Nephron (organoid): ENCODE data around the gene CYSLTR2.

Source experiments
- H3K27ac Mint-ChIP-seq, 3 experiments: 2 replicates each; pipeline ENCODE4 v1.8.0; 2020; ENCODE audit warnings: mixed read lengths in 3 of 3, mild to moderate bottlenecking in 2 of 3, moderate library complexity in 1 of 3
- H3K27me3 Mint-ChIP-seq: 2 replicates; pipeline ENCODE4 v1.8.0; 2021; ENCODE audit warnings: low read depth, mild to moderate bottlenecking, moderate library complexity, mixed read lengths
- H3K36me3 Mint-ChIP-seq: 2 replicates; pipeline ENCODE4 v1.8.0; 2020; ENCODE audit warnings: low read depth, mixed read lengths
- H3K4me1 Mint-ChIP-seq: 2 replicates; pipeline ENCODE4 v1.8.0; 2020; ENCODE audit warnings: mixed read lengths
- H3K4me3 Mint-ChIP-seq, 3 experiments: 2 replicates each; pipeline ENCODE4 v1.8.0; 2020; ENCODE audit warnings: mild to moderate bottlenecking in 3 of 3, mixed read lengths in 3 of 3, moderate library complexity in 2 of 3
- H3K9me3 Mint-ChIP-seq: 2 replicates; pipeline ENCODE4 v1.8.0; 2020; ENCODE audit warnings: mixed read lengths
- TF ChIP-seq, protein P1 (sequence below), 3 experiments: fragments of 200-600 bp; sonication (generic); IDR thresholded peaks; one replicate each; pipeline ENCODE4 v1.5.0; 2021; ENCODE audit warnings: antibody characterized with exemption in 3 of 3; ENCODE audit not compliant: unreplicated experiment in 3 of 3

Gene CYSLTR2

DNA sequence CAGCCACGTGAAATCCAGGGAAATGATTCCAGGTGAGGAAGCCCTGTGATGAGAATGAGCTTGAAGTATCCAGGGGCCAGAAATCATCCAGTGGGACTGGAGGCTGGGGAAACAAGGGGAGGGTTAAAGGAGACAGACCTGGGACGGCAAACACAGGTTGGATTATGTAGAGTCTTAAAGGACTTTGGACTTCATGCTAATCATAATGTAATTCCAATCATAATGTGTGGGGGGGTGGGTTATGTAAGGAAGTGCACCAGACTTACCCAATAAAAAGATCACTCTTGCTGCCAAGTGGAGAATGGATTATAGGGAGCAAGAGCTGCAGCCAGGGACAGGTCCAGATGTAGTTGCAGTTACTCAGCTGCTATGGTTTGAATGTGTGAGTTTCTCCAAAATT, 16.1 kb upstream of the CYSLTR2 start:
- H3K27me3 Mint-ChIP-seq, result no peaks in the 10 kb centered on the region
- no peaks in the 10 kb centered on the region for H3K4me1 Mint-ChIP-seq
- TF ChIP-seq, protein P1, sequence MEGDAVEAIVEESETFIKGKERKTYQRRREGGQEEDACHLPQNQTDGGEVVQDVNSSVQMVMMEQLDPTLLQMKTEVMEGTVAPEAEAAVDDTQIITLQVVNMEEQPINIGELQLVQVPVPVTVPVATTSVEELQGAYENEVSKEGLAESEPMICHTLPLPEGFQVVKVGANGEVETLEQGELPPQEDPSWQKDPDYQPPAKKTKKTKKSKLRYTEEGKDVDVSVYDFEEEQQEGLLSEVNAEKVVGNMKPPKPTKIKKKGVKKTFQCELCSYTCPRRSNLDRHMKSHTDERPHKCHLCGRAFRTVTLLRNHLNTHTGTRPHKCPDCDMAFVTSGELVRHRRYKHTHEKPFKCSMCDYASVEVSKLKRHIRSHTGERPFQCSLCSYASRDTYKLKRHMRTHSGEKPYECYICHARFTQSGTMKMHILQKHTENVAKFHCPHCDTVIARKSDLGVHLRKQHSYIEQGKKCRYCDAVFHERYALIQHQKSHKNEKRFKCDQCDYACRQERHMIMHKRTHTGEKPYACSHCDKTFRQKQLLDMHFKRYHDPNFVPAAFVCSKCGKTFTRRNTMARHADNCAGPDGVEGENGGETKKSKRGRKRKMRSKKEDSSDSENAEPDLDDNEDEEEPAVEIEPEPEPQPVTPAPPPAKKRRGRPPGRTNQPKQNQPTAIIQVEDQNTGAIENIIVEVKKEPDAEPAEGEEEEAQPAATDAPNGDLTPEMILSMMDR (IDR thresholded peaks at IDR 0.05; ENCODE audit: unreplicated experiment in 3 of 3), result no peak
- peaks cover 11% of the 10 kb centered on the region for H3K9me3 Mint-ChIP-seq
- no peak overlapping the region for H3K27ac Mint-ChIP-seq
- H3K36me3 Mint-ChIP-seq, result peaks cover 4% of the 10 kb centered on the region
- no peak overlapping the region for H3K4me3 Mint-ChIP-seq

DNA sequence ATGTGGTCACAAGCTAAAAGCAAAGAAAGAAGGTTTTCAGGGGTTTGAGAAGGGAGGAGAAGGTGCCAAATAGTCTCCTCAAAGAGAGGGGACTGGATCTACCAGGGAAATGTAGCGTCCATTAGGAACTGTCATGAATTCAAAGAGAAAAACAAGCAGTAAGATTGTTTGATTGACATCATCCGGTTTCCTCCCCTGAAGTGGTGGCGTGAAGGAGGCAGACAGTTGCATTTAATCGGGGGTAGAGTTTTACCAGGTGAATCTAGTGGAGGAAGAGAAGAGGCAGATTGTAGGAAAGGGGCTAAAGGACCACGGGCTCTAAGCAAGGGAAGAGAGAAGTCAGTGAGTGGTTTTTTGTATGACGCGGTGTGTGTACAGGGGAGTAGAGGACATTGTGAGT, 13.0 kb upstream of the CYSLTR2 start:
- peaks cover 4% of the 10 kb centered on the region for H3K36me3 Mint-ChIP-seq
- no peaks in the 10 kb centered on the region for H3K4me1 Mint-ChIP-seq
- TF ChIP-seq, protein P1 (IDR thresholded peaks at IDR 0.05; ENCODE audit: unreplicated experiment in 3 of 3), result no peak
- no peak overlapping the region for H3K4me3 Mint-ChIP-seq
- peaks cover 11% of the 10 kb centered on the region for H3K9me3 Mint-ChIP-seq
- H3K27ac Mint-ChIP-seq, result no peak overlapping the region
- H3K27me3 Mint-ChIP-seq, result no peaks in the 10 kb centered on the region

DNA sequence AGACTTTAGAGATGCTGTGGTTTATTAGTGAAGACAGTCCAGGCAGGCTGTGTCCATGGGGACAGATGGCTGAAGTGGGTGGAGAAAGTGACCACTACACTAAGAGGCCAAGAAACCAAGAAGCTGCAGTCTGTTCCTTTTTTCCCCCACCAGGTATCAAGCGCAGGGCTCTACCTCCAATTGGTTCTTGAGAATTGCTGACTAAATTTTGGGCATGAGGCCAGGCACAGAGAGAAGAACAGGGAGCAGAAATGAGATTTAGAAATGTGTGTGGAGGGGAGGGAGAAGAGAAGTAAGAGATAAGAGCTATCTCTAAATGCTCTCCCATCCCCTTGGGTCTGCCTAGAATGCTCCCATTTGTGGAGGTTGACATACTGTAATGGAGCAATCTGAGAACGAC, 12.3 kb upstream of the CYSLTR2 start:
- Mint-ChIP-seq H3K36me3 (peaks cover 1% of the 10 kb centered on the region), H3K4me1 (no peaks in the 10 kb centered on the region), H3K27me3 (no peaks in the 10 kb centered on the region), H3K4me3 (no peak overlapping the region), H3K27ac (no peak overlapping the region), H3K9me3 (peaks cover 7% of the 10 kb centered on the region)
- TF ChIP-seq, protein P1 (IDR thresholded peaks at IDR 0.05; ENCODE audit: unreplicated experiment in 3 of 3), result no peak

GRCh38 chr13:48642061-48642460, 11.7 kb upstream of the CYSLTR2 start:
- Mint-ChIP-seq H3K4me1 (no peaks in the 10 kb centered on the region), H3K9me3 (peaks cover 5% of the 10 kb centered on the region)

GRCh38 chr13:48643159-48643558, 10.6 kb upstream of the CYSLTR2 start:
- TF ChIP-seq, protein P1 (IDR thresholded peaks at IDR 0.05; ENCODE audit: unreplicated experiment in 3 of 3), result no peak
- no peaks in the 10 kb centered on the region for H3K4me1 Mint-ChIP-seq
- no peaks in the 10 kb centered on the region for H3K36me3 Mint-ChIP-seq
- no peak overlapping the region for H3K27ac Mint-ChIP-seq
- no peak overlapping the region for H3K4me3 Mint-ChIP-seq
- no peaks in the 10 kb centered on the region for H3K27me3 Mint-ChIP-seq
- no peaks in the 10 kb centered on the region for H3K9me3 Mint-ChIP-seq

More at GRCh38 chr13:48642061-48642460, 11.7 kb upstream of the CYSLTR2 start:
- TF ChIP-seq, protein P1 (IDR thresholded peaks at IDR 0.05; ENCODE audit: unreplicated experiment in 3 of 3), result no peak
- H3K36me3 Mint-ChIP-seq, result no peaks in the 10 kb centered on the region
- no peak overlapping the region for H3K4me3 Mint-ChIP-seq
- H3K27ac Mint-ChIP-seq, result no peak overlapping the region
- H3K27me3 Mint-ChIP-seq, result no peaks in the 10 kb centered on the region

DNA sequence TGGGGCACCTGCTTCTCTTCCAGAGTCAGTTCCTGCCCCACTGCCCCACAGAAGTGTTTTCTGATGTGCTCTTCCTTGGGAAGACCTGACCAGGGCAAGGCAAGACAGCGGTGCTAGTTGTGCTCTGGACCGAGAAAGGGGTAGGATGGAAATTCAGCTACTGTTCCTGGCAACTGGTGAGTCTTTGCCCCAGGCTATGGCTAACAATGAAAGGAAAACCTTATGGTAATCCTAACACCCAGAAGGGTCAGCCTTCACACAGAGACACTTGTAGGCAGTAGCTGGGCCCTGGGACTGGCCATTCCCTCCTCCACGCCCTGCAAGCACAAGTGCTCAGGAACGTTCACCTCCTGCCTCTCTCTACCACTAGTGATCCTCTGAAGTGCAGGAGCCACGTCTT, 9.6 kb upstream of the CYSLTR2 start:
- TF ChIP-seq, protein P1 (IDR thresholded peaks at IDR 0.05; ENCODE audit: unreplicated experiment in 3 of 3), result no peak
- H3K27me3 Mint-ChIP-seq, result no peaks in the 10 kb centered on the region

More for the DNA sequence above, 9.6 kb upstream of the CYSLTR2 start:
- H3K4me3 Mint-ChIP-seq, result no peak overlapping the region
- H3K36me3 Mint-ChIP-seq, result no peaks in the 10 kb centered on the region
- no peaks in the 10 kb centered on the region for H3K9me3 Mint-ChIP-seq
- no peak overlapping the region for H3K27ac Mint-ChIP-seq
- no peaks in the 10 kb centered on the region for H3K4me1 Mint-ChIP-seq
